ENCODE measurements around the gene PTH2. TPM values are rescaled to one million over a fixed set of nuclear protein-coding genes. Genes with fewer than 3 reads are reported as not detected.
A peak's percentile ranks its signal among the peaks of the same experiment; 100 is the strongest.

The PTH2 gene
- total and polyA plus RNA-seq, 2 donors (not counting 3 experiments of a cell fraction or from before 2014, with no cell fraction given): not detected

GRCh38 chr19:49437231-49437630 is 14.0 kb upstream of the PTH2 start:
- no peak overlapping the region for H3K4me3 ChIP-seq (replicated peaks in 1 of 3; ENCODE audit: insufficient read depth in 1 of 3, low read depth in 1 of 3, low read length in 3 of 3)
- no peak overlapping the region for H3K4me2 ChIP-seq (ENCODE audit: insufficient read depth, low read length)
- no peak overlapping the region for H2AFZ ChIP-seq (ENCODE audit: low read depth, low read length)
- no peaks in the 10 kb centered on the region for H3K36me3 ChIP-seq (ENCODE audit: control insufficient read depth in 2 of 2, extremely low read depth in 1 of 2, insufficient read depth in 2 of 2, low read length in 2 of 2)
- no peaks in the 10 kb centered on the region for H4K20me1 ChIP-seq (replicated peaks; ENCODE audit: control insufficient read depth, extremely low read depth, insufficient read depth, low read length)
- ChIA-PET POLR2A (no interaction called here), CTCF (no interaction called here)
- H3K27ac ChIP-seq (ENCODE audit: insufficient read depth, low read depth, low read length): no peak overlapping the region
- BruUV-seq (replicated peaks): no TSS peak
- DNase-seq (ENCODE audit: low read depth, low spot score) (no peak), FAIRE-seq (no peak)
- no peaks in the 10 kb centered on the region for H3K9me1 ChIP-seq (replicated peaks; ENCODE audit: control insufficient read depth, extremely low read depth, insufficient read depth, low read length)
- H3K4me1 ChIP-seq (ENCODE audit: control insufficient read depth, extremely low read depth, insufficient read depth, low read length): peaks cover 3% of the 10 kb centered on the region
- dilution Hi-C loops (cut with MboI; ENCODE audit: extremely low pct_ligation_motif_present, low sequenced_read_pairs) (no loop called here), intact Hi-C loops (cut with micrococcal nuclease) (no loop called here)
- no peaks in the 10 kb centered on the region for H3K79me2 ChIP-seq (ENCODE audit: control insufficient read depth, insufficient read depth, low read length)
- H3K9me3 ChIP-seq (replicated peaks; ENCODE audit: control insufficient read depth, insufficient read depth, low read length): no peaks in the 10 kb centered on the region
- TF ChIP-seq GATA2 (IDR thresholded peaks at IDR 0.05; ENCODE audit: insufficient read depth, insufficient read length, low read depth, low read length) (no peak), MAX (IDR thresholded peaks at IDR 0.05; ENCODE audit: insufficient read depth, insufficient read length) (no peak), CTCF (IDR thresholded peaks at IDR 0.05; ENCODE audit: extremely low read depth in 1 of 2, insufficient read depth in 1 of 2, low read depth in 1 of 2, low read length in 2 of 2) (no peak), POLR2A (IDR thresholded peaks at IDR 0.05; ENCODE audit: low read depth, low read length) (no peak)
- no peak overlapping the region for H3K9ac ChIP-seq (replicated peaks; ENCODE audit: extremely low read depth, insufficient read depth, low read length)
- peaks cover 78 to 86% of the 10 kb centered on the region in 2 experiments for H3K27me3 ChIP-seq (ENCODE audit: control insufficient read depth in 2 of 2, insufficient read depth in 2 of 2, low read length in 2 of 2)

DNA sequence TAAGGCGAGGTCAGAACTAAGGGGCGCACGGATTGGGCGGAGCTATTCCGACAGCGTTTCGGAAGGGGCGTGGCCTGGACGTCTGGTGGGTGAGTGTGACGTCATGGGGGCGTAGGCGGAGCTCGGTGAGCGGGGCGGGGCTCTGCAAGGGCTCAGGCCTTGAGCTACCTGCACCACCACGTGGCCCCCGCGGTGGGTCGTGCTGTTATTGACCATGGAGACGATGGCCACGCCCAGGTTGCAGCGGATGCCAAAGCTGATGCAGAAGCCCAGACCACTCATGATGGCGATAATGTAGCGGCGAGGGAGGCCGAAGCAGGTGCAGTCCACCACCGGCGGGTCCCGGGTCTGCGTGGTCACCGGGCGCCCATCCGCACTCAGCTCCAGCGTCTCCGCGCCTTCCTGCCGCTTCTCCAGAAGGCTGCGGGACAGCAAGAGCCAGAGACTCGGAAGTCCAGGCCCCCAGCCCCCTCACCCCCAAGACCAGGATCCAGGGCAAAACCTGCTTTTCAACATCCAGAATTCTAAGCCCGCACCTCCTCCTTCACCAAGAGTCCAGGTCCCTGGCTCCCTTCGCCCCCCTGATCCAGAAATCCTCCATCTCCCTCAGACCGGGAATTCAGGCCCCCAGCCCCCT is 13.3 kb upstream of the PTH2 start:
- no peak for FAIRE-seq
- no peak overlapping the region for H2AFZ ChIP-seq (ENCODE audit: low read depth, low read length)
- intact Hi-C loops (cut with micrococcal nuclease) (no loop called here), dilution Hi-C loops (cut with MboI; ENCODE audit: extremely low pct_ligation_motif_present, low sequenced_read_pairs) (no loop called here)
- H3K27me3 ChIP-seq (ENCODE audit: control insufficient read depth in 2 of 2, insufficient read depth in 2 of 2, low read length in 2 of 2): peaks cover 77 to 85% of the 10 kb centered on the region in 2 experiments
- no TSS peak for BruUV-seq (replicated peaks)
- no peak overlapping the region for H3K4me3 ChIP-seq (replicated peaks in 1 of 3; ENCODE audit: insufficient read depth in 1 of 3, low read depth in 1 of 3, low read length in 3 of 3)
- peaks cover 3% of the 10 kb centered on the region for H3K4me1 ChIP-seq (ENCODE audit: control insufficient read depth, extremely low read depth, insufficient read depth, low read length)
- H3K79me2 ChIP-seq (ENCODE audit: control insufficient read depth, insufficient read depth, low read length): no peaks in the 10 kb centered on the region
- H3K9me3 ChIP-seq (replicated peaks; ENCODE audit: control insufficient read depth, insufficient read depth, low read length): no peaks in the 10 kb centered on the region
- H3K4me2 ChIP-seq (ENCODE audit: insufficient read depth, low read length): no peak overlapping the region
- H3K9me1 ChIP-seq (replicated peaks; ENCODE audit: control insufficient read depth, extremely low read depth, insufficient read depth, low read length): no peaks in the 10 kb centered on the region
- no peak for DNase-seq (ENCODE audit: low read depth, low spot score)
- H4K20me1 ChIP-seq (replicated peaks; ENCODE audit: control insufficient read depth, extremely low read depth, insufficient read depth, low read length): no peaks in the 10 kb centered on the region
- ChIA-PET CTCF (interaction anchor here (1.2 kb wide), 2 partner anchors 18 to 20 kb away, joined by 3 read pairs; no protein-coding TSS in a partner anchor), POLR2A (no interaction called here)
- TF ChIP-seq POLR2A (IDR thresholded peaks at IDR 0.05; ENCODE audit: low read depth, low read length) (no peak), EZH2 (IDR thresholded peaks at IDR 0.05; ENCODE audit: borderline replicate concordance, low read depth, low read length, severe bottlenecking) (peak; percentile 91)
- H3K9ac ChIP-seq (replicated peaks; ENCODE audit: extremely low read depth, insufficient read depth, low read length): no peak overlapping the region
- no peak overlapping the region for H3K27ac ChIP-seq (ENCODE audit: insufficient read depth, low read depth, low read length)
- H3K36me3 ChIP-seq (ENCODE audit: control insufficient read depth in 2 of 2, extremely low read depth in 1 of 2, insufficient read depth in 2 of 2, low read length in 2 of 2): no peaks in the 10 kb centered on the region
